ENCODE measurements around the gene SMO. TPM values are rescaled to one million over a fixed set of nuclear protein-coding genes. Genes with fewer than 3 reads are reported as not detected.

SMO gene
- total RNA-seq, 2 donors from 2014 or later = 8.7 to 16.4 TPM

- ATAC-seq (ENCODE audit: insufficient number of reproducible peaks, low FRiP score, low read depth) = no peak
- no peak for TF ChIP-seq CTCF (IDR thresholded peaks at IDR 0.05)
- H3K36me3 ChIP-seq = no peaks in the 10 kb centered on the region
Measured at GRCh38 chr7:129255800-129256199, 67.4 kb downstream of the SMO start.

GRCh38 chr7:129256221-129256620 is 67.8 kb downstream of the SMO start:
- H3K27me3 ChIP-seq (replicated peaks; ENCODE audit: insufficient read depth) = no peaks in the 10 kb centered on the region
- TF ChIP-seq CTCF (IDR thresholded peaks at IDR 0.05) = no peak
- H3K4me1 ChIP-seq (ENCODE audit: control insufficient read depth in 1 of 2, low read depth in 2 of 2) = no peaks in the 10 kb centered on the region

More at GRCh38 chr7:129255800-129256199, 67.4 kb downstream of the SMO start:
- Histone ChIP-seq H3K4me1 (ENCODE audit: control insufficient read depth in 1 of 2, low read depth in 2 of 2) (no peaks in the 10 kb centered on the region), H3K27ac (no peak overlapping the region), H3K27me3 (replicated peaks; ENCODE audit: insufficient read depth) (no peaks in the 10 kb centered on the region), H3K9me3 (no peaks in the 10 kb centered on the region), H3K4me3 (no peak overlapping the region)
- DNase-seq (ENCODE audit: low spot score) = no peak

GRCh38 chr7:129257168-129257567 is 68.7 kb downstream of the SMO start:
- H3K27ac ChIP-seq = no peak overlapping the region
- H3K27me3 ChIP-seq (replicated peaks; ENCODE audit: insufficient read depth) = no peaks in the 10 kb centered on the region
- ATAC-seq (ENCODE audit: insufficient number of reproducible peaks, low FRiP score, low read depth) (no peak), DNase-seq (ENCODE audit: low spot score) (no peak)
- no peak for TF ChIP-seq CTCF (IDR thresholded peaks at IDR 0.05)
- H3K9me3 ChIP-seq = no peaks in the 10 kb centered on the region
- H3K4me1 ChIP-seq (ENCODE audit: control insufficient read depth in 1 of 2, low read depth in 2 of 2) = no peaks in the 10 kb centered on the region
- H3K36me3 ChIP-seq = no peaks in the 10 kb centered on the region
- no peak overlapping the region for H3K4me3 ChIP-seq

More at GRCh38 chr7:129256221-129256620, 67.8 kb downstream of the SMO start:
- H3K4me3 ChIP-seq = no peak overlapping the region
- H3K36me3 ChIP-seq = no peaks in the 10 kb centered on the region
- no peaks in the 10 kb centered on the region for H3K9me3 ChIP-seq
- no peak for DNase-seq (ENCODE audit: low spot score)
- no peak for ATAC-seq (ENCODE audit: insufficient number of reproducible peaks, low FRiP score, low read depth)
- no peak overlapping the region for H3K27ac ChIP-seq

- Histone ChIP-seq H3K9me3 (no peaks in the 10 kb centered on the region), H3K4me1 (ENCODE audit: control insufficient read depth in 1 of 2, low read depth in 2 of 2) (no peaks in the 10 kb centered on the region), H3K36me3 (no peaks in the 10 kb centered on the region), H3K27ac (no peak overlapping the region), H3K4me3 (no peak overlapping the region), H3K27me3 (replicated peaks; ENCODE audit: insufficient read depth) (no peaks in the 10 kb centered on the region)
- TF ChIP-seq CTCF (IDR thresholded peaks at IDR 0.05) = no peak
- no peak for ATAC-seq (ENCODE audit: insufficient number of reproducible peaks, low FRiP score, low read depth)
- DNase-seq (ENCODE audit: low spot score) = no peak
Measured at GRCh38 chr7:129258649-129259389, 70.4 kb downstream of the SMO start.

- Histone ChIP-seq H3K36me3 (no peaks in the 10 kb centered on the region), H3K9me3 (no peaks in the 10 kb centered on the region), H3K4me3 (no peak overlapping the region), H3K4me1 (ENCODE audit: control insufficient read depth in 1 of 2, low read depth in 2 of 2) (no peaks in the 10 kb centered on the region), H3K27me3 (replicated peaks; ENCODE audit: insufficient read depth) (no peaks in the 10 kb centered on the region), H3K27ac (no peak overlapping the region)
- ATAC-seq (ENCODE audit: insufficient number of reproducible peaks, low FRiP score, low read depth) = no peak
- no peak for DNase-seq (ENCODE audit: low spot score)
- TF ChIP-seq CTCF (IDR thresholded peaks at IDR 0.05) = no peak
Measured at GRCh38 chr7:129262324-129262723, 73.9 kb downstream of the SMO start.

Other genes with a start within 250 kb of the SMO start
- 10 to 100 TPM; 28.6 to 29.5 TPM for gene TNPO3, start 133.5 kb upstream of the SMO start, total RNA-seq
- gene TSPAN33, start 43.9 kb upstream of the SMO start, total RNA-seq = 10 to 100 TPM in 1 of 2 donors, 1 to 10 TPM in 1; 6.3 to 14.1 TPM
- gene AHCYL2, start 36.4 kb downstream of the SMO start, total RNA-seq = 10 to 100 TPM; 28.3 to 31.4 TPM
- gene STRIP2, start 245.8 kb downstream of the SMO start, total RNA-seq = 1 to 10 TPM in 1 of 2 donors, not detected in 1; 1.1 TPM

Data from thoracic aorta (tissue), 2 donors.